HepG2 (cell line): ENCODE data around the gene PFN1. TPM values are rescaled to one million over a fixed set of nuclear protein-coding genes. Genes with fewer than 3 reads are reported as not detected.

Source experiments
- EP300 ChIP-seq, 3 experiments: sonication (generic) in 1 of 3; formaldehyde crosslinking in 1 of 3; IDR thresholded peaks; 2 replicates each; pipeline versions ENCODE4 v1.5.1 to v1.6.1; 2011 to 2020; ENCODE audit warnings: low read depth in 2 of 3, low read length in 2 of 3, borderline replicate concordance in 1 of 3, improper control_type of control experiment in 1 of 3, mild to moderate bottlenecking in 1 of 3, missing genetic modification reagents in 1 of 3, moderate library complexity in 1 of 3
- ESRRA ChIP-seq: sonication (generic); formaldehyde crosslinking; IDR thresholded peaks from 2 replicates; pipeline ENCODE4 v1.5.1; 2020; ENCODE audit warnings: mild to moderate bottlenecking, low read depth, missing genetic modification reagents
- GATAD1 ChIP-seq: IDR thresholded peaks from 2 replicates; pipeline ENCODE4 v1.6.1; 2016; ENCODE audit warnings: missing genetic modification reagents, missing compliant biosample characterization
- PAF1 ChIP-seq: IDR thresholded peaks from 2 replicates; pipeline ENCODE4 v1.6.1; 2016; ENCODE audit warnings: missing genetic modification reagents, missing compliant biosample characterization
- POLR2G ChIP-seq: fragments of 200-400 bp; formaldehyde crosslinking; IDR thresholded peaks from 2 replicates; pipeline ENCODE4 v1.6.1; 2018; ENCODE audit warnings: mild to moderate bottlenecking, low read depth, low read length, moderate library complexity
- ZNF235 ChIP-seq: sonication (generic); formaldehyde crosslinking; IDR thresholded peaks from 2 replicates; pipeline ENCODE4 v1.8.1; 2023; ENCODE audit warnings: mild to moderate bottlenecking, missing genetic modification reagents, borderline replicate concordance
- ZNF30 ChIP-seq: sonication (generic); formaldehyde crosslinking; IDR thresholded peaks from 2 replicates; pipeline ENCODE4 v1.5.0; 2020; ENCODE audit warnings: mild to moderate bottlenecking, missing genetic modification reagents
- ZNF383 ChIP-seq: sonication (generic); formaldehyde crosslinking; IDR thresholded peaks from 2 replicates; pipeline ENCODE4 v1.4.0; 2020; ENCODE audit warnings: missing genetic modification reagents, mild to moderate bottlenecking, borderline replicate concordance
- ZNF564 ChIP-seq: sonication (generic); formaldehyde crosslinking; IDR thresholded peaks from 2 replicates; pipeline ENCODE4 v1.8.1; 2023; ENCODE audit warnings: mild to moderate bottlenecking, missing genetic modification reagents
- ZNF577 ChIP-seq: sonication (generic); formaldehyde crosslinking; IDR thresholded peaks from 2 replicates; pipeline ENCODE4 v1.4.0; 2020; ENCODE audit warnings: mild to moderate bottlenecking, low read depth, missing genetic modification reagents, borderline replicate concordance
- ZNF83 ChIP-seq: sonication (generic); formaldehyde crosslinking; IDR thresholded peaks from 2 replicates; pipeline ENCODE4 v1.4.0; 2020; ENCODE audit warnings: missing genetic modification reagents, mild to moderate bottlenecking, borderline replicate concordance
- polyA plus RNA-seq, 8 experiments: library from polyadenylated mRNA; depleted of rRNA in 3 of 8; stranded (reverse) in 7 of 8; unstranded in 1 of 8; fragments of >200 nt; fragmentation: Illumina TruSeq in 4 of 8; extraction: Trizol in 4 of 8; gene quantifications; 2 replicates each; pipeline versions ENCODE4 v1.2.1 to v1.2.3, GENCODE V29; 2011 to 2016; ENCODE audit warnings: low read depth in 4 of 8, missing spikeins in 1 of 8, mixed read lengths in 1 of 8; ENCODE audit not compliant: insufficient read depth in 1 of 8
- total RNA-seq, 5 experiments: library from RNA; depleted of rRNA; stranded (reverse); fragments of >200 nt; fragmentation: Illumina TruSeq; extraction: Trizol; gene quantifications; 2 replicates each; pipeline ENCODE4 v1.2.3, GENCODE V29; 2016; ENCODE audit warnings: low read depth in 1 of 5
- TF ChIP-seq, protein P1 (sequence below), 2 experiments: fragments of 450-650 bp in 1 of 2; sonication (generic) in 1 of 2; formaldehyde crosslinking in 1 of 2; IDR thresholded peaks; 2 replicates each; pipeline versions ENCODE4 v1.6.1 to v1.8.0; 2016 to 2022; ENCODE audit warnings: antibody characterized with exemption in 1 of 2, mild to moderate bottlenecking in 1 of 2, missing genetic modification reagents in 1 of 2
- TF ChIP-seq, protein P2 (sequence below): sonication (generic); formaldehyde crosslinking; IDR thresholded peaks from 2 replicates; pipeline ENCODE4 v1.5.0; 2020; ENCODE audit warnings: missing genetic modification reagents
- TF ChIP-seq, protein P3 (sequence below): sonication (generic); formaldehyde crosslinking; conservative IDR thresholded peaks from 2 replicates; pipeline ENCODE4 v1.4.0; 2020; ENCODE audit warnings: missing genetic modification reagents
- TF ChIP-seq, protein P4 (sequence below): sonication (generic); formaldehyde crosslinking; IDR thresholded peaks from 2 replicates; pipeline ENCODE4 v1.8.0; 2022; ENCODE audit warnings: missing genetic modification reagents, low read depth, mild to moderate bottlenecking, borderline replicate concordance

PFN1 gene
- total and polyA plus RNA-seq, 2 of the 13 experiments (the other 11 are each of a cell fraction or from before 2014, with no cell fraction given), result 494 to 613 TPM

DNA sequence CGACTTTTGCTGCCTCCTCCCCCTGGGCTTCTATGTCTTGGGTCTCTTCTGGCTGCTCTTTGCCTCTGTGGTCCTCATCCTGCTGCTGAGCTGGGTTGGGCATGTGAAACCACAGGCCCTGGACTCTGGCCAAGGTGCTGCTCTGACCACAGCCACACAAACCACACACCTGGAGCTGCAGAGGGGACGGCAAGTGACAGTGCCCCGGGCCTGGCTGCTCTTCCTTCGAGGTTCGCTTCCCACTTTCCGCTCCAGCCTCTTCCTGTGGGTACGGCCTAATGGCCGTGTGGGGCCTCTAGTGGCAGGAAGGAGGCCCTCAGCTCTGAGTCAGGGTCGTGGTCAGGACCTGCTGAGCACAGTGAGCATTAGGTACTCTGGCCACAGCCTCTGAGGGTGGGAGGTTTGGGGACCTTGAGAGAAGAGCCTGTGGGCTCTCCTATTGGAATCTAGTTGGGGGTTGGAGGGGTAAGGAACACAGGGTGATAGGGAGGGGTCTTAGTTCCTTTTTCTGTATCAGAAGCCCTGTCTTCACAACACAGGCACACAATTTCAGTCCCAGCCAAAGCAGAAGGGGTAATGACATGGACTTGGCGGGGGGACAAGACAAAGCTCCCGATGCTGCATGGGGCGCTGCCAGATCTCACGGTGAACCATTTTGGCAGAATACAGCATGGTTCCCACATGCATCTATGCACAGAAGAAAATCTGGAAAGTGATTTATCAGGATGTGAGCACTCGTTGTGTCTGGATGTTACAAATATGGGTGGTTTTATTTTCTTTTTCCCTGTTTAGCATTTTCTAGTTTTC, 14.0 kb downstream of the PFN1 start (continued):
- TF ChIP-seq, protein P1, sequence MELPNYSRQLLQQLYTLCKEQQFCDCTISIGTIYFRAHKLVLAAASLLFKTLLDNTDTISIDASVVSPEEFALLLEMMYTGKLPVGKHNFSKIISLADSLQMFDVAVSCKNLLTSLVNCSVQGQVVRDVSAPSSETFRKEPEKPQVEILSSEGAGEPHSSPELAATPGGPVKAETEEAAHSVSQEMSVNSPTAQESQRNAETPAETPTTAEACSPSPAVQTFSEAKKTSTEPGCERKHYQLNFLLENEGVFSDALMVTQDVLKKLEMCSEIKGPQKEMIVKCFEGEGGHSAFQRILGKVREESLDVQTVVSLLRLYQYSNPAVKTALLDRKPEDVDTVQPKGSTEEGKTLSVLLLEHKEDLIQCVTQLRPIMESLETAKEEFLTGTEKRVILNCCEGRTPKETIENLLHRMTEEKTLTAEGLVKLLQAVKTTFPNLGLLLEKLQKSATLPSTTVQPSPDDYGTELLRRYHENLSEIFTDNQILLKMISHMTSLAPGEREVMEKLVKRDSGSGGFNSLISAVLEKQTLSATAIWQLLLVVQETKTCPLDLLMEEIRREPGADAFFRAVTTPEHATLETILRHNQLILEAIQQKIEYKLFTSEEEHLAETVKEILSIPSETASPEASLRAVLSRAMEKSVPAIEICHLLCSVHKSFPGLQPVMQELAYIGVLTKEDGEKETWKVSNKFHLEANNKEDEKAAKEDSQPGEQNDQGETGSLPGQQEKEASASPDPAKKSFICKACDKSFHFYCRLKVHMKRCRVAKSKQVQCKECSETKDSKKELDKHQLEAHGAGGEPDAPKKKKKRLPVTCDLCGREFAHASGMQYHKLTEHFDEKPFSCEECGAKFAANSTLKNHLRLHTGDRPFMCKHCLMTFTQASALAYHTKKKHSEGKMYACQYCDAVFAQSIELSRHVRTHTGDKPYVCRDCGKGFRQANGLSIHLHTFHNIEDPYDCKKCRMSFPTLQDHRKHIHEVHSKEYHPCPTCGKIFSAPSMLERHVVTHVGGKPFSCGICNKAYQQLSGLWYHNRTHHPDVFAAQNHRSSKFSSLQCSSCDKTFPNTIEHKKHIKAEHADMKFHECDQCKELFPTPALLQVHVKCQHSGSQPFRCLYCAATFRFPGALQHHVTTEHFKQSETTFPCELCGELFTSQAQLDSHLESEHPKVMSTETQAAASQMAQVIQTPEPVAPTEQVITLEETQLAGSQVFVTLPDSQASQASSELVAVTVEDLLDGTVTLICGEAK (IDR thresholded peaks at IDR 0.05), result no peak
- TF ChIP-seq, protein P1 (CRISPR knock-in tag; IDR thresholded peaks at IDR 0.05), result no peak
- TF ChIP-seq, protein P2, sequence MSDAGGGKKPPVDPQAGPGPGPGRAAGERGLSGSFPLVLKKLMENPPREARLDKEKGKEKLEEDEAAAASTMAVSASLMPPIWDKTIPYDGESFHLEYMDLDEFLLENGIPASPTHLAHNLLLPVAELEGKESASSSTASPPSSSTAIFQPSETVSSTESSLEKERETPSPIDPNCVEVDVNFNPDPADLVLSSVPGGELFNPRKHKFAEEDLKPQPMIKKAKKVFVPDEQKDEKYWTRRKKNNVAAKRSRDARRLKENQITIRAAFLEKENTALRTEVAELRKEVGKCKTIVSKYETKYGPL (CRISPR knock-in tag), result no peak
- TF ChIP-seq ZNF577 (CRISPR knock-in tag) (no peak), ZNF383 (CRISPR knock-in tag) (no peak), EP300 (IDR thresholded peaks at IDR 0.05; ENCODE audit: low read depth in 2 of 2, low read length in 2 of 2) (no peak), EP300 (CRISPR knock-in tag; IDR thresholded peaks at IDR 0.05; ENCODE audit: borderline replicate concordance) (no peak), ZNF30 (no peak), GATAD1 (CRISPR knock-in tag) (no peak), ZNF235 (CRISPR knock-in tag) (no peak), PAF1 (CRISPR knock-in tag) (no peak), ZNF564 (CRISPR knock-in tag) (no peak), ESRRA (no peak), POLR2G (peak; percentile 61), ZNF83 (no peak)
- TF ChIP-seq, protein P3, sequence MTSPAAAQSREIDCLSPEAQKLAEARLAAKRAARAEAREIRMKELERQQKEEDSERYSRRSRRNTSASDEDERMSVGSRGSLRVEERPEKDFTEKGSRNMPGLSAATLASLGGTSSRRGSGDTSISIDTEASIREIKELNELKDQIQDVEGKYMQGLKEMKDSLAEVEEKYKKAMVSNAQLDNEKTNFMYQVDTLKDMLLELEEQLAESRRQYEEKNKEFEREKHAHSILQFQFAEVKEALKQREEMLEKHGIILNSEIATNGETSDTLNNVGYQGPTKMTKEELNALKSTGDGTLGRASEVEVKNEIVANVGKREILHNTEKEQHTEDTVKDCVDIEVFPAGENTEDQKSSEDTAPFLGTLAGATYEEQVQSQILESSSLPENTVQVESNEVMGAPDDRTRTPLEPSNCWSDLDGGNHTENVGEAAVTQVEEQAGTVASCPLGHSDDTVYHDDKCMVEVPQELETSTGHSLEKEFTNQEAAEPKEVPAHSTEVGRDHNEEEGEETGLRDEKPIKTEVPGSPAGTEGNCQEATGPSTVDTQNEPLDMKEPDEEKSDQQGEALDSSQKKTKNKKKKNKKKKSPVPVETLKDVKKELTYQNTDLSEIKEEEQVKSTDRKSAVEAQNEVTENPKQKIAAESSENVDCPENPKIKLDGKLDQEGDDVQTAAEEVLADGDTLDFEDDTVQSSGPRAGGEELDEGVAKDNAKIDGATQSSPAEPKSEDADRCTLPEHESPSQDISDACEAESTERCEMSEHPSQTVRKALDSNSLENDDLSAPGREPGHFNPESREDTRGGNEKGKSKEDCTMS, result no peak
- TF ChIP-seq, protein P4, sequence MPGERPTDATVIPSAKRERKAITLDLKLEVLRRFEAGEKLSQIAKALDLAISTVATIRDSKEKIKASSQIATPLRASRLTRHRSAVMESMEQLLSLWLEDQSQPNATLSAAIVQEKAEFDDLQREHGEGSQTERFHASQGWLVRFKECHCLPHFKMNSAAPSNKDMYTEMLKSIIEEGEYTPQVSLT (CRISPR knock-in tag), result no peak
